T follicular helper cell (primary cell): ENCODE data around the gene KIF11.
"Not testable (repeated sequence)": the region's sequence is repeated elsewhere in the genome, so short reads cannot be mapped to it uniquely, and the experiment has no call there.

Experiments
- DNase-seq: peaks from one replicate; pipeline ENCODE4 v3.0.0-alpha.2; 2020; ENCODE audit warnings: low read depth

KIF11 gene

DNA sequence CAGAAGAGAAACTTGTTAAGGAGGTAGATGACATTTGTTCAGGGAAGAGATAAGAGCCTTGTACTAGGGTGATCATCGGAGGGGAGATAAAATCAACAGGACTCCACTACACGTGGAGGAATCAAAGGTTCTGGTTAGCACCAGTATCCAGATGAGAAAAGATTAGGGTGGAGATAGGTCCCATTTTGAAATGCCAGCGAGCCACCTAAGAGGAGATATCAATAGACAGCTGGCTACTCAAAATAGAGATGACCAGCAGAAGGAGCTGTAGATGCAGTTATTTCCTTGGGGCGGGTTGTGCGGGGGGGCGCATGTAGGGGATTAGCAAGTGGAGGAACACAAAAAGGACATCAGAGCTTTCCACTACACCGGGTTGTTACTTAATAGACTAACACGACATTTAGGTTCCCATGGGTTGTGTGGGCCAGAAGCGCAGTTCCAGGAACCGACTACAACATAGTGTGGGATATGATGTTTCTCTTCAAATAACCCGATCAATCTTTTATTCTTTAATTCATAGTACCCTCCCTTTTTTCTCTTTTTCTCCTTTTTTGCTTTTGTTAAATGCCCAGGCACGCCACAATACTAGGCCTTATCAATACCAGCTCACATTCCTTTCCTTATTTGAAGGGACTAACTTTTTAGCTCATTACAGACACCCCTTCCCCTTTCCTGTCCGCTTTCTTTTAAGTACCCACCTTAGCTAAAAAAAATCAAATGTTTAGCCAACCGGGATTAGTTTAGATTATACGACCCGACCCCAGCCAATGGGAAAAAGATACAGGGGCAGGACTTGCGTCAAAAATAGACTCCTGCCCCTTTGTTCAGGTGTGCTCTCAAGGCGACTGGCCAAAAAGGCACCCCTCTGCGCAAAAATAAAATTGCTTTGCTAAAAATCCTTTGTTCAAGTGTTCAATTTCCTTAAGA, 2.0 kb upstream of the KIF11 start:
- no peak for DNase-seq

DNA sequence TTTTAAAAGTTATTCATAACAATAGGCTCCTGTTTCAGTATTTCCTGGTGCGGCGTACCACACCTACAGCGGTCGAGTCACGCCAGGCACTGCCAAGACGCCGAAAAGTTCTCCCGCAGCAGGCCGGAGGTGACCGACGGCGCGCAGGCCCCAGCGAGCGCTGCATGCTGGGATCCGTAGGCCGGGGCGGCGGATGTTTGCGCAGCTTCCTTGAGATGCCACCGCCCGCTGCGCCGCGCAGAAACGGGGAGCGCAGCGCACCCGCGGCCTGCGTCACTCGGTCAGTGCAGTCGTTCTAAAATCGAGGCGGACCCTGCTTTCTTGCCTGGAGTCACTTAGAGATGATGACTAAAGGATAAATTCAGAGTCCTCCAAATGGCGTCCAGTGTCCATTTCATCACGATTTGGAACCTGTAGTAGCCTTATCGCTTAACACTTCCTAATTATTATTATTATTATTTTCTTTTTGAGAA, 1.3 kb upstream of the KIF11 start:
- DNase-seq, result peak; percentile 82

DNA sequence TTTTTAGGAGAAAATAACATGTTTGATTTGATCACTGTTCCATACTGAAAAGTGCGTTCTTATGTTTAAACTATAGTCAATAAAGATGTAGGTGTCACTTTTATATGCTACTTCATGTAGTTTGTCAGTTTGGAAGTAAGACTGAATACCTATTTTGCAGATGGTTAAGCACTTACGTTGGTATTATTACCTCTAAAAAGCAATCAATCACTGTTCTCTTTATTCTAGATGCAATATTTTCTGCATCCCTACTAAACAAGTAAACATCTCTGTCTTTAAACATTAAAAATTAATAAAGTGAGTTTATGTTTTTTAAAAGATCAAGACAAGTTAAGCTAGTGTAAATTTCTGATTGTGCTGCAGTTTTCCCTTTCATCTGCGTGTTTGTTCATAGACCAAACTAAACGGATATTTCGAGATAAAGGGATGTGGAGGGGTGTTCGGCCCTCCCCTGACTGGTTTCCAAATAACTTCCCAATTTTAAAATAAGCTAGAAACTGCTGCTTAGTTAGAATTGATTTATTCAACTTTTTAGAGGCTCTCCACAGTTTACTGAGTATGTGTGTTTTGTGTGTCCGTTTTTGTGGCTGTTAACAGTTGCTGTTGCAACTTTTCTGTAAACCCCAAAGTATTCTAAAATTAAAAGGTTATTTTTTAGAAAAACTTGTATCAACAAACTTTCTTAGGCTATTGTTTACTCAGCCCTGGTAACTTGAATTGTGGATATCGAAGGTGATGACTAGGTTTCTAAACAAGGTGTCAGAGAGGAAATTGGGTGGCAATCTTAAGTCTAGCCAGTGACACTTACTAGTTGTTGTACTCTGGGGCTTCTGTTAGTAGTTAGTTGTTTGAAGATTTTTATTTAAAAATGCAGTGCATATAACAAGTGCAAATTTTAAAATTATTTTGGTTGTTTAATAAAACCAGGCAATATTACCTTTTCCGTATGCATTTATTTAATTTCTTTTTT, 974 bp downstream of the KIF11 start:
- no peak for DNase-seq

DNA sequence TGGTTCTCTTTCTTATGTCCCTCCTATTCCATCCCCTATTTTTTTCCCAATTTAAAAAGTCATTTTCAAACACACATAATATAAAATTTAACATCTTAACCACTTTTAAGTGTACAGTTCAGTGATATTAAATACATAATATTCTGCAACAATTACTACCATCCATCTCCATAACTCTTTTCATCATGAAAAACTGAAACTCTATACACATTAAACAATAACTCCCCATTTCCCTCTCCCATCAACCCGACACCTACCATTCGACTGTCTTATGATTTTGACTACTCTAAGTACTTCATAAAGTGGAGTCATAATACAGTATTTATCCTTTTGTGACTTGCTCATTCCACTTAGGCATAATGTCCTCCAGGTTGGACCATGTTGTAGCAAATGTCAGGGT, 2.6 kb downstream of the KIF11 start:
- DNase-seq, result no peak

DNA sequence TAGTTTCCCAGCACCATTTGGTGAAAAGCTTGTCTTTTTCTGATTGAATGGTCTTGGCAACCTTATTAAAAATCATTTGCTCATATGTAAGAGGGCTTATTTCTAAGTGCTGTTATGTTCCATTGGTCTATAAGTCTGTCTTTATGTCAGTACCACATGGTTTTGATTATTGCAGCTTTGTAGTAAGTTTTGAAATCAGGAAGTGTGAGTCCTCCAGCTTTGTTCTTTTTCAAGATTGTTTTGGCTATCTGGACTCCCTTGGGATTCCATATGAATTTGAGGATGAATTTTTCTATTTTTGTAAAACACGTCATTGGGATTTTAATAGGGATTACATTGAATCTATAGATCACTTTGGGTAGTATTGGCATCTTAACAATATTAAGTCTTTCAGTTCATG, 5.4 kb downstream of the KIF11 start:
- no peak for DNase-seq

DNA sequence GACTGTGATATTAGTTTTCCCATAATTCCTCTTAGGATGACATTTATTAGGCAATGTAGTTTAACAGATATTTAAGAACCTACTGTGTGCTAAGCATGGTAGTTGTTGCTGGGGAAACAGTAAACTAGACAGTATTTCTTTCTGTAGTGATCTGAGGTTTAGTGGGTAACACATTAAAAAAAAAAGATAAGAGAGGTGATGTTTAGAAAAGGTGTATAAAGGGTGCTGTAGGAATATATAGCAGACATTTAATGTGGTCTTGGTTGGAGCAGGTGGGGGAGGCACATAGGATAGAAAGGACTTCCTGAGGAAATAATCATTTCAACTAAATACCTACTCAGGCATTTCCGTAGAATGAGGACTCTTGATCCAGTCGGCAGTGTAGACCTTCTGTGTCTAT, 11.9 kb downstream of the KIF11 start:
- DNase-seq, result no peak

DNA sequence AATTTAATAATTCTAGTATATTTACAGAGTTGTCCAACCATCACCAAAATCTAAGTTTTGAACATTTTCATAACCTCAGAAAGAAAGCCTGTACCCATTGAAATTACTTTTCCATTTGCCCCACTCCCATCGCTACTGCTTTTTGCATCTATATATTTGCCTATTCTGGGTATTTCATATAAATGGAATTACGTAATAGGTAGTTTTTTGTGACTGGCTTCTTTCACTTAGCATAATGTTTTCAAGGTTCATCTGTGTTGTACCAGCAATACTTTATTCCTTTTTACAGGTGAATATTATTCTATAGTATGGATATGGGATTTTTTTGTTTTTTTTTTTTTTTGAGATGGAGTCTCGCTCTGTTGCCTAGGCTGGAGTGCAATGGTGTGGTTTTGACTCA, 22.6 kb downstream of the KIF11 start:
- no peak for DNase-seq

DNA sequence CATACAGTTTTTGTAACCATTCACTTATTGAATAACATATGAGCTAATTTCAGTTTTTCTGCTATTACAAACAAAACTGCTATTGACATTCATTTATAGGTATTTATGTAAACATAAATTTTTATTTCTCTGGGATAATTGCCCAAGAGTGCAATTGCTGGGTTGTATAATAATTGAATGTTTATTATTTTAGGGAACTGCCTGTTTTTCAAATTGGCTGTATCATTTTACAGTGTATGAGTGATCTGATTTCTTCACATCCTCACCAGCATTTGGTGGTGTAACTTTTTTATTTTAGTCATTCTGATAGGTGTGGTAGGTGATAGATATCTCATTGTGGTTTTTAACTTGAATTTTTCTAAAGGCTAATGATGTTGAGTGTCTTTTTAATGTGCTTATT, 26.4 kb downstream of the KIF11 start:
- DNase-seq, result no peak

DNA sequence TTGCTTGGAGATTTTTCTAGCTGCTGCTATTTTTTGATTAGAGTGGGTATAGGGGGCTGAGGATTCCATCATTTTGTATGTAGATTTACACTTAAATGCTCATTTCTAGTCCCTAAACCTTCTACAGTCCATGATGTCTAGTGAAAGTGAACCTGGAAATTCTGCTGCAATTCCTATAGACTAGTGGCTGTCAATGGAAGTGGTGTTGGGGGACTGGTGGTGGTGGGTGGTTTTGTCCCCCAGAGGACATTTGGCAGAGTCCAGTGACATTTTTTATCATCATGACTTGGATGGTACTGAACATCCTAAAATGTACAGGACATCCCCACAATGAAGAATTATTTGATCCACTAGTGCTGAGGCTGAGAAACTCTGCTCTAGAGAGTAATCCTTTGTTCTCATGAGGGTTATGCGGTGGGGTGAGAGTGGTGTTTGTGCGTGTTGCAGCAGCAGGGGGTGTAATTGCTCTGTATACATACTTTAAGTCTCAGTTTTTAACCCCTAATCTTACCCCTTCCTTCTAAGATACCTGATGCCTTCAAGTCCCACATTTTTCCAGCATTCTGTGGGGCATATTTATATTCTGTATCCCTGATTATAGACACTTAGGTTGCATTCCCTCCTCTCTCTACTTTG, 35.0 kb downstream of the KIF11 start:
- DNase-seq, result no peak

DNA sequence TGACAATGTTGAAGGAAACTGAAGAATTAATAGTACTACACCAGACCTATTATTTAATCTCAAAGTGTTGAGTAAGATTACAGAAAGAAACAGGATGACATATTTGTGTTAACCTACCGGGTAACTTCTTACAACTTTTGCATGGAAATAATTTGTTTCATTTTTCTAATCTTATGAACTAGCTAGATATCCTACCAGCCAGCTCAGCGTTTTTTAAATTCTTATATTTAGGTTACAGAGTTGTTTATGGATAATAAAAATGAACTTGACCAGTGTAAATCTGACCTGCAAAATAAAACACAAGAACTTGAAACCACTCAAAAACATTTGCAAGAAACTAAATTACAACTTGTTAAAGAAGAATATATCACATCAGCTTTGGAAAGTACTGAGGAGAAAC, 37.0 kb downstream of the KIF11 start:
- DNase-seq, result no peak

DNA sequence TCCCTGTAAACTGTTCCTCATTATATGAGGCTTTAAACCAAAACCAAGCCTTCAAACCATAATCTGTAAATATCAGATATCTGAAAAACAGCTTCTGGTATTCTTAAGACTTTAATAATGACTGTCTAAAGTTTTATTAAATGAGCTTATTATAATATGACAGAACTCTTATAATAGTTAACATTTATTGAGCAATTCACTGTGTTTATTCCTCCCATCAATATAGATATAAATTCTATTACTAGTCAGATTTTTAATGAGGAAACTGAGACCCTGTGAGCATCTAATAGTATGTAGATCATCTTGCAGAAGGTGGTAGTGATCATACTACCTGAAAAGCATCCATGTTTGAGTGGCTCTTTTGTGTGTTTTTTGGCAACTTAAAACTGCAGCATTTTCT, 45.1 kb downstream of the KIF11 start:
- no peak for DNase-seq

DNA sequence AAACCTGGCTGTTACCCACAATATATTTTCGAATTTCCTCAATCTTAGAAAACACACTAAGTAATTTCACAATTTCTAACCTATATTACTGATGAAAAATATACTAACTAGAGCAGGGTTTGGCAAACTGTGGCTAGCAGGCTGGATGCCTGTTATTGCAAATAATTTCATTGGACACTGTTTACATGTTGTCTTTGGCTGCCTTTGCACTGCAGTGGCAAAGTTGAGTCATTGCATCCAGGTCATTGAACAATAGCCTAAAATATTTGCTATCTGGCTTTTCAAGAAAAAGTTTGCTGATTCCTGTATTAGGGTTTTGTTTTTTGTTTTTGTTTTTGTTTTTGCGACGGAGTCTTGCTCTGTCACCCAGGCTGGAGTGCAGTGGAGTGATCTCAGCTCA, 47.2 kb downstream of the KIF11 start:
- no peak for DNase-seq

DNA sequence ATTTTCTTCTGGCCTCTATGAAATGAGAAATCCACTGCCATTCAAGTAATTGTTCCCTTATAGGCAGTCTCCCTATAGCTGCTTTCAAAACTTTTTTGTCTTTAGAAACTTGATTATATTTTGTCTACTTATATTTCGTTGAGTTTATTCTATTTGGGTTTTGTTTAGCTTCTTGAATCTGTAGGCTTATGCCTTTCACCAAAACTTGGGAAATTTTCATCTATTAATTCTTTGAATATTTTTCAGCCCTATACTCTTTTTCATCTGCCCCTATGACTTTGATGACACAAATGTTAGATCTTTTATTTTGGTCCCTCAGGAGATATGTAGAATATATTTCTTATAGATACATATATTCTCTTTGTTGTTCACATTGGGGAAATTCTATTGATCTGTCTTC, 48.6 kb downstream of the KIF11 start:
- no peak for DNase-seq

DNA sequence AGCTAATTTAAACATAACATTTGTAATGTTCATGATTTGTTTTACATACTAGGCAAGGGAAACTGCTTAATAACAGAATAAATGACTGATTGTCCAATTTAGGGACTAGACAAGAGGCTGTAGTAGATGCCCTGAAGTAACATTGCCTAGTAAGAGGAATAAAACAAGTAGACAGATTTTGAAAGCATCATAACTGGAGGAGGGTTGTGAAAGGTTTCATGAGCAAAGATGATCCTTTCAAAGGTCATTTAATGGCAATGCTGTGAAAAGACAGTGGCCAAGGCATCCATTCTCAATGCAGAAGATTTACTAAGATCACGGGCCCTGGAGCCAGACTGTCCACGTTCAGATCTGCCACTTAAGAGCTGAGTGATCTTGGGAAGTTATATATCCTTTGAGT, 52.0 kb downstream of the KIF11 start:
- no peak for DNase-seq

DNA sequence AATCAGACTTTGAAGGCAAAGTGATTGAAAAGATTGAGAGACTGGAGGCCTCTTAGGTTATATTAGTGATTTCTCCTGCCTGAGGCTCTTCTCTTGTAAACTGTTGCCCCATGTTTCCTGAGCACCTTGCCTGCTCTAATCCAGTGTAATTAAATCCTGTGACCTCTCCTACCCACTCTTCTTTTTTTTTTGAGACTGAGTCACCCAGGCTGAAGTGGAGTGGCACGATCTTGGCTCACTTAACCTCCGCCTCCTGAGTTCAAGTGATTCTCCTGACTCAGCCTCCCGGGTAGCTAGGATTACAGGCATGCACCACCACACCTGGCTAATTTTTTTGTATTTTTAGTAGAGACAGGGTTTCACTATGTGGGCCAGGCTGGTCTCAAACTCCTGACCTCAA, 57.9 kb downstream of the KIF11 start:
- not testable (repeated sequence) for DNase-seq

DNA sequence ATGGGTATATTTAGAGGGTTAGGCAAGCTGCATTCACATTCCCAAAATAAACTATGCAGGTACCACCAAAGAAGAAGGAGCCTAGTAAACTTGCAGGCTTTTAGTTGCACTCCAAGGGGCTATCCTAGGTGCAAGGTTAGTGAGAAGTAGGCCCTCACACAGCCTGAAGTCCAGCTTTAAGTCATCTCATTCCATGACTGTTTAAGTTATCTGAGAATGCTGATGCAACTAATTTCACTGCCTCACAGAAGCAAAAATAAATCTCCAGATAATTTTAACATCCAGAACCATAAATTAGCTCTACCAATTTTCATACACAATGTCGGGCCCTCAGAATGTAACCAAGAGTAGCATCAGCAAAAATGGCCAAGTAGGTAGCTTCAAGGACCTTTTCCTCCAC, 62.5 kb downstream of the KIF11 start:
- no peak for DNase-seq

DNA sequence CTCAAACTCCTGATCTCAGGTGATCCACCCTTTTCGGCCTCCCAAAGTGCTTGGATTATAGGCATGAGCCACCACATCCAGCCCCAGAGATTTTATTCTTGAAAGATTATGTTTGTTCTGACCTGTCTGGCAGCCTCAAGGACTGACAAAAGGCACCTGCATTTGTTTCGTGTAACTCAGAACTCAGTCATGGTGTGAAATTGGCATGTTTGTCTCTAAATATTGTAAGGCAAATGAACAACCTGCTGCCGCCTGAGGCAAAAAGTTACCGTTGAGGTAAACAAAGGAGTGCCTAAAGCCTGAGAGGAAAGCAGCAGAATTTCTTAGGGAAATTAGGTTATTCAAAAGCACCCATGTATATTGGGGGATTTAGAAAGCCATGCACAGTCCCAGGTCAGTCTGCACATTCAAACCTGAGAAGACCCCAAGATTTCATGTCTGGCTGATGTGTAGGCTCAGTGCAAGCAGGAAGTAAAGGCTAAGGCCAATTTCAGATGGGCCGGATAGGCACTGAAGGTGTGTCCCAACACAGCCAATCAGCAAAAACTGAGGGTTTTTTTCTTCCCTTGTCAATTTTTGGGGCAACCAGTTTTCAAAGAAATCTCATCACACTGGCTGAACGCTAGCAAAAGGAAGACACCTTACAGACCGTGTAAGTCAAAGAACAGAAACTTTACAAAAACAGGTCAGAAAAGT, 63.5 kb downstream of the KIF11 start:
- no peak for DNase-seq

DNA sequence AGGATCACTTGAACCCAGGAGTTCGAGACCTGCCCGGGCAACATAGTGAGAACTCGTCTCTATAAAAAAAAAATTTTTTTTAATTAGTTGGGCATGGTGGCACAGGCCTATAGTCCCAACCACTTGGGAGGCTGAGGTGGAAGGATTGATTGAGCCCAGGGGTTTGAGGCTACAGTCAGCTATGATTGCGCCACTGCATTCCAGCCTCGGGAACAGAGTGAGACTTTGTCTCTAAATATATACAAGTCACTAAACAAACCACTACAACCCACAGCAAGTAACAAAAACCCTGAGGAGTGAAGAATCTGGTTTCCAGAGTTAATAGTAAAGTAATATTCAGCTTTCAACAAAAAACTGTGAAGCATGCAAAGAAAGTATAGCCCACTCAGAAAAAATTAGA, 64.1 kb downstream of the KIF11 start:
- DNase-seq, result no peak

DNA sequence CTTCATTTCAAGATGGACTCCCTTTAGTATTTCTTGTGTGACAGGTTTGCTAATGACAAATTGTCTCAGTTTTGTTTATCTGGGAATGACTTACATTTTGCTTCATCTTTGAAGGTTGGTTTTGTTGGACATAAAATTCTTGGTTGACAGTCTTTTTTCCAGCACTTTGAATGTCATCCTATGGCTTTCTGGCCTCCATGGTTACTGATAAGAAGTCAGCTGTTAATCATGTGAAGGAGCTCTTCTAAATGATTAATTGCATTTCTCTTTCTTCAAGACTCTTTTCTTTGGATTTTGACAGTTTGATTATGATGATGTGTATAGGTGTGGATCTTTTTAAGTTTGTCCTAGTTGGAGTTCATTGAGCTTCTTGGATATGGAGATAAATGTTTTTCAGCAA, 69.9 kb downstream of the KIF11 start:
- DNase-seq, result no peak

DNA sequence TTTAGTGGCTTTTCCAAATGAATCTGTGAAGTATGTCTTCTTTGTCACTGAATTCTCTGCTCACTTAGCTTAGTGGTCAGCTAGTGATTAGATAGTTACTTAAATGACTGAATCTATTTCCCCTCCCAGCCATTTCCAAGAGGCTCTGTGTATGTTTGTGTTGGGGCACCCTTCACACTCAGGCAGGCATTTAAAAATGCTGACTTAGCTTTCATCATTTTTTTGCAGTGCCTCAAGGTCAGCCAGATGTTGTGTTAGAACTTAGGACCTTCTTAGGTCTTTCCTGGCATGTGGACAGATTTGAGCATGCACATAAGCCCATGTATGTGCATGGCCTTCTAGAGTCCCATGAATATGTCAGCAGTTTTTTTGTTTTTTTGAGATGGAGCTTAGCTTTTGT, 71.4 kb downstream of the KIF11 start:
- DNase-seq, result no peak

DNA sequence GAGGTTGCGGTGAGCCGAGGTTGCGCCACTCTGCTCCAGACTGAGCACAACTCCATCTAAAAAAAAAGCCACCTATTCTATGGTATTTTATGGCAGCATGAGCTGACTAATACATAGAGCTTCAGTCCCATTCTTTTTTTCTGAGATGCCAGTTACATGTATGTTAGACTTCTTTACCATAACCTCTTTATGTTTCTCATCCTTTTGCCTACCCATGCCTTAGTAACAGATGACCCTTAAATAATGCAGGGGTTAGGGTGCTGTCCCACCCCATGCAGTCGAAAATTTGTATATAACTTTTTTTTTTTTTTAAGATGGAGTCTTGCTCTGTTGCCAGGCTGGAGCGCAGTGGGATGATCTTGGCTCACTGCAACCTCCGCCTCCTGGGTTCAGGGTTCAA, 74.1 kb downstream of the KIF11 start:
- no peak for DNase-seq

DNA sequence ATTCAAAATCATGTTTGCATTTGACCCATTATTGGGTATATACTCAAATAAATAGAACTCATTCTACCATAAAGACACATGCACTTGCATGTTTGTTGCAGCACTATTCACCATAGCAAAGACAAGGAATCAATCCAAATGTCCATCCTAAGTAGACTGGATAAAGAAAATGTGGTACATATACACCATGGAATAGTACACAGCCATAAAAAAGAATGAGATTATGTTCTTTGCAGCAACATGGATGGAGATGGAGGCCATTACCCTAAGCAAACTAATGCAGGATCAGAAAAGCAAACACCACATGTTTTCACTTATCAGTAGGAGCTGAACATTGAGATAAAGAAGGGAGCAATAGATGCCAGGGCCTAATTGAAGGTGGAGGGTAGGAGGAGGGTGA, 84.8 kb downstream of the KIF11 start:
- no peak for DNase-seq
